ENCODE data around the gene DGKA.

DNA sequence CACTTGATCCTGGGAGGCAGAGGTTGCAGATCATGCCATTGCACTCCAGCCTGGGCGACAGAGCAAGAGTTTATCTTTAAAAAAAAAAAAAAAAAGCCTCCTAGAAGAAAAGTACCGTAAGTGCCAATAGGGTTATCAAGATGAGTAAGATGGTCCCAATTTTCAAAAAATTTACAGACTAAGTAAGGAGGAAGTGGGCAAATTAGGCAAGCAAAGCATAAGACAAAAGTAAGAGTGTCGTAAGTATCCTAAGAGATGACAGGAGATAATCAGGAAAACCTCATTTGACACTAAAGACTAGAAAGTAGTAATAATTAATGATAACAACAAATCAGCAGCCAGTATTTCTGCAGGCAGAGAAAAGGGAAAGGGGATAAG is 15.5 kb upstream of the DGKA start:
- TF ChIP-seq, protein P1, sequence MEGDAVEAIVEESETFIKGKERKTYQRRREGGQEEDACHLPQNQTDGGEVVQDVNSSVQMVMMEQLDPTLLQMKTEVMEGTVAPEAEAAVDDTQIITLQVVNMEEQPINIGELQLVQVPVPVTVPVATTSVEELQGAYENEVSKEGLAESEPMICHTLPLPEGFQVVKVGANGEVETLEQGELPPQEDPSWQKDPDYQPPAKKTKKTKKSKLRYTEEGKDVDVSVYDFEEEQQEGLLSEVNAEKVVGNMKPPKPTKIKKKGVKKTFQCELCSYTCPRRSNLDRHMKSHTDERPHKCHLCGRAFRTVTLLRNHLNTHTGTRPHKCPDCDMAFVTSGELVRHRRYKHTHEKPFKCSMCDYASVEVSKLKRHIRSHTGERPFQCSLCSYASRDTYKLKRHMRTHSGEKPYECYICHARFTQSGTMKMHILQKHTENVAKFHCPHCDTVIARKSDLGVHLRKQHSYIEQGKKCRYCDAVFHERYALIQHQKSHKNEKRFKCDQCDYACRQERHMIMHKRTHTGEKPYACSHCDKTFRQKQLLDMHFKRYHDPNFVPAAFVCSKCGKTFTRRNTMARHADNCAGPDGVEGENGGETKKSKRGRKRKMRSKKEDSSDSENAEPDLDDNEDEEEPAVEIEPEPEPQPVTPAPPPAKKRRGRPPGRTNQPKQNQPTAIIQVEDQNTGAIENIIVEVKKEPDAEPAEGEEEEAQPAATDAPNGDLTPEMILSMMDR (conservative IDR thresholded peaks at IDR 0.05; ENCODE audit: low read length), result no peak
- TF ChIP-seq EZH2phosphoT487 (IDR thresholded peaks at IDR 0.05; ENCODE audit: borderline replicate concordance, low read depth, low read length), result no peak
